Measurements from ENCODE around the gene REM1.

Gene REM1

DNA sequence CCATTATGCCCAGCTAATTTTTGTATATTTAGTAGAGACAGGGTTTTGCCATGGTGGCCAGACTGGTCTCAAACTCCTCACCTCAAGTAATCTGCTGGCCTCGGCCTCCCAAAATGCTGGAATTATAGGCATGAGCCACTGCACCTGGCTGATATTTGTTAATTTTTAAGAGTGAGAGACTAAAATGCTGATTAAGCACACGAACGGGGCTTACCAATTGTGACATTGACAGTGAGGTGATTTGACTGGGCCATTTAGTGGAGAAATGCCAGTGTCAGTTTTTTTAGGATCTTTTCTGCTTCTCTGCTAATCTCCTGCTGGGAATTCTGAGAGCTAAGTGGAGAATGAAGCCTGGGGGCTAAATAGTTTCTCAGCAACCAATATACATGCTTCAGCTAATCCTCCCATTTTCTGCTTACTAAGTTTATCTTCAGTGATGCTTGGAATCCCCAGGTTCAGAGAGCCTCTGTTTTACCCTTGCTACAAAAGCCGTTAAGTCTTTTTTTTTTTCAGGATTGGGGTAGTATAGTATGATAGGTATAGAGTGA lies 44.4 kb upstream of the REM1 start:
- no peak overlapping the region for H3K4me3 ChIP-seq (ENCODE audit: low read length)
- no peaks in the 10 kb centered on the region for H3K9me2 ChIP-seq (replicated peaks; ENCODE audit: insufficient read depth, low read length)
- H3K27ac ChIP-seq (ENCODE audit: low read length) = no peak overlapping the region

GRCh38 chr20:31440012-31440659 lies 35.0 kb upstream of the REM1 start, which contains the start of gene DEFB123:
DEFB123 (plus strand) TSS chr20:31440632; CDS start chr20:31440699, 67 bp downstream.
- H3K27ac ChIP-seq (ENCODE audit: low read length) = no peak within 1 kb of the TSS
- H3K4me3 ChIP-seq (ENCODE audit: low read length) = no peak within 1 kb of the TSS
- H3K9me2 ChIP-seq (replicated peaks; ENCODE audit: insufficient read depth, low read length) = no peaks in the 10 kb centered on the region
- DNase-seq = no peak
- H3K4me2 ChIP-seq (ENCODE audit: low read depth, low read length) = no peak within 1 kb of the TSS
- H3K36me3 ChIP-seq (replicated peaks; ENCODE audit: insufficient read depth, low read length) = no peaks in the 10 kb centered on the region
- no peaks in the 10 kb centered on the region for H3K4me1 ChIP-seq (ENCODE audit: low read length)
- TF ChIP-seq EZH2phosphoT487 (IDR thresholded peaks at IDR 0.05; ENCODE audit: low read length) (no peak), EZH2 (optimal IDR thresholded peaks at IDR 0.05; ENCODE audit: low read depth, low read length) (no peak)
- TF ChIP-seq, protein P1, sequence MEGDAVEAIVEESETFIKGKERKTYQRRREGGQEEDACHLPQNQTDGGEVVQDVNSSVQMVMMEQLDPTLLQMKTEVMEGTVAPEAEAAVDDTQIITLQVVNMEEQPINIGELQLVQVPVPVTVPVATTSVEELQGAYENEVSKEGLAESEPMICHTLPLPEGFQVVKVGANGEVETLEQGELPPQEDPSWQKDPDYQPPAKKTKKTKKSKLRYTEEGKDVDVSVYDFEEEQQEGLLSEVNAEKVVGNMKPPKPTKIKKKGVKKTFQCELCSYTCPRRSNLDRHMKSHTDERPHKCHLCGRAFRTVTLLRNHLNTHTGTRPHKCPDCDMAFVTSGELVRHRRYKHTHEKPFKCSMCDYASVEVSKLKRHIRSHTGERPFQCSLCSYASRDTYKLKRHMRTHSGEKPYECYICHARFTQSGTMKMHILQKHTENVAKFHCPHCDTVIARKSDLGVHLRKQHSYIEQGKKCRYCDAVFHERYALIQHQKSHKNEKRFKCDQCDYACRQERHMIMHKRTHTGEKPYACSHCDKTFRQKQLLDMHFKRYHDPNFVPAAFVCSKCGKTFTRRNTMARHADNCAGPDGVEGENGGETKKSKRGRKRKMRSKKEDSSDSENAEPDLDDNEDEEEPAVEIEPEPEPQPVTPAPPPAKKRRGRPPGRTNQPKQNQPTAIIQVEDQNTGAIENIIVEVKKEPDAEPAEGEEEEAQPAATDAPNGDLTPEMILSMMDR (IDR thresholded peaks at IDR 0.05; ENCODE audit: low read length) = peak; percentile 32
- no peaks in the 10 kb centered on the region for H3K27me3 ChIP-seq (replicated peaks; ENCODE audit: insufficient read depth, low read length)
- no peaks in the 10 kb centered on the region for H3K9me3 ChIP-seq (replicated peaks; ENCODE audit: insufficient read depth, low read length)
- no peak within 1 kb of the TSS for H3K9ac ChIP-seq (ENCODE audit: low read length)
- H4K20me1 ChIP-seq (ENCODE audit: insufficient read depth, low read length) = no peaks in the 10 kb centered on the region
- H3F3A ChIP-seq (ENCODE audit: insufficient read depth, low read length) = no peaks in the 10 kb centered on the region
- H2AFZ ChIP-seq (ENCODE audit: low read length) = no peak within 1 kb of the TSS
- no peaks in the 10 kb centered on the region for H3K79me2 ChIP-seq (ENCODE audit: low read length)

More for the DNA sequence above, 44.4 kb upstream of the REM1 start:
- no peak for DNase-seq
- H3K9ac ChIP-seq (ENCODE audit: low read length) = no peak overlapping the region
- H2AFZ ChIP-seq (ENCODE audit: low read length) = no peak overlapping the region
- H3K9me3 ChIP-seq (replicated peaks; ENCODE audit: insufficient read depth, low read length) = no peaks in the 10 kb centered on the region
- H3K4me1 ChIP-seq (ENCODE audit: low read length) = no peaks in the 10 kb centered on the region
- no peaks in the 10 kb centered on the region for H3F3A ChIP-seq (ENCODE audit: insufficient read depth, low read length)
- H4K20me1 ChIP-seq (ENCODE audit: insufficient read depth, low read length) = no peaks in the 10 kb centered on the region
- H3K27me3 ChIP-seq (replicated peaks; ENCODE audit: insufficient read depth, low read length) = no peaks in the 10 kb centered on the region
- TF ChIP-seq EZH2 (optimal IDR thresholded peaks at IDR 0.05; ENCODE audit: low read depth, low read length) (no peak), EZH2phosphoT487 (IDR thresholded peaks at IDR 0.05; ENCODE audit: low read length) (no peak)
- TF ChIP-seq, protein P1 (IDR thresholded peaks at IDR 0.05; ENCODE audit: low read length) = no peak
- H3K36me3 ChIP-seq (replicated peaks; ENCODE audit: insufficient read depth, low read length) = no peaks in the 10 kb centered on the region
- no peak overlapping the region for H3K4me2 ChIP-seq (ENCODE audit: low read depth, low read length)
- H3K79me2 ChIP-seq (ENCODE audit: low read length) = no peaks in the 10 kb centered on the region

GRCh38 chr20:31446084-31446819 lies 28.8 kb upstream of the REM1 start:
- H3K27ac ChIP-seq (ENCODE audit: low read length) = no peak overlapping the region
- no peaks in the 10 kb centered on the region for H3F3A ChIP-seq (ENCODE audit: insufficient read depth, low read length)
- no peaks in the 10 kb centered on the region for H3K9me3 ChIP-seq (replicated peaks; ENCODE audit: insufficient read depth, low read length)
- H3K9ac ChIP-seq (ENCODE audit: low read length) = no peak overlapping the region
- no peaks in the 10 kb centered on the region for H3K36me3 ChIP-seq (replicated peaks; ENCODE audit: insufficient read depth, low read length)
- H2AFZ ChIP-seq (ENCODE audit: low read length) = no peak overlapping the region
- no peak overlapping the region for H3K4me3 ChIP-seq (ENCODE audit: low read length)
- no peak for DNase-seq
- no peaks in the 10 kb centered on the region for H3K27me3 ChIP-seq (replicated peaks; ENCODE audit: insufficient read depth, low read length)
- no peaks in the 10 kb centered on the region for H3K4me1 ChIP-seq (ENCODE audit: low read length)
- H3K9me2 ChIP-seq (replicated peaks; ENCODE audit: insufficient read depth, low read length) = no peaks in the 10 kb centered on the region
- no peaks in the 10 kb centered on the region for H3K79me2 ChIP-seq (ENCODE audit: low read length)
- TF ChIP-seq, protein P1 (IDR thresholded peaks at IDR 0.05; ENCODE audit: low read length) = no peak
- no peak for TF ChIP-seq EZH2phosphoT487 (IDR thresholded peaks at IDR 0.05; ENCODE audit: low read length)
- no peak for TF ChIP-seq EZH2 (optimal IDR thresholded peaks at IDR 0.05; ENCODE audit: low read depth, low read length)
- no peak overlapping the region for H3K4me2 ChIP-seq (ENCODE audit: low read depth, low read length)
- no peaks in the 10 kb centered on the region for H4K20me1 ChIP-seq (ENCODE audit: insufficient read depth, low read length)

Measured in MM.1S (cell line).